ENCODE measurements around the gene PPARD. TPM values are rescaled to one million over a fixed set of nuclear protein-coding genes. Genes with fewer than 3 reads are reported as not detected.

PPARD gene
- total and polyA plus RNA-seq, 2 of the 13 experiments (the other 11 are each of a cell fraction or from before 2014, with no cell fraction given): 6.1 to 13.3 TPM

DNA sequence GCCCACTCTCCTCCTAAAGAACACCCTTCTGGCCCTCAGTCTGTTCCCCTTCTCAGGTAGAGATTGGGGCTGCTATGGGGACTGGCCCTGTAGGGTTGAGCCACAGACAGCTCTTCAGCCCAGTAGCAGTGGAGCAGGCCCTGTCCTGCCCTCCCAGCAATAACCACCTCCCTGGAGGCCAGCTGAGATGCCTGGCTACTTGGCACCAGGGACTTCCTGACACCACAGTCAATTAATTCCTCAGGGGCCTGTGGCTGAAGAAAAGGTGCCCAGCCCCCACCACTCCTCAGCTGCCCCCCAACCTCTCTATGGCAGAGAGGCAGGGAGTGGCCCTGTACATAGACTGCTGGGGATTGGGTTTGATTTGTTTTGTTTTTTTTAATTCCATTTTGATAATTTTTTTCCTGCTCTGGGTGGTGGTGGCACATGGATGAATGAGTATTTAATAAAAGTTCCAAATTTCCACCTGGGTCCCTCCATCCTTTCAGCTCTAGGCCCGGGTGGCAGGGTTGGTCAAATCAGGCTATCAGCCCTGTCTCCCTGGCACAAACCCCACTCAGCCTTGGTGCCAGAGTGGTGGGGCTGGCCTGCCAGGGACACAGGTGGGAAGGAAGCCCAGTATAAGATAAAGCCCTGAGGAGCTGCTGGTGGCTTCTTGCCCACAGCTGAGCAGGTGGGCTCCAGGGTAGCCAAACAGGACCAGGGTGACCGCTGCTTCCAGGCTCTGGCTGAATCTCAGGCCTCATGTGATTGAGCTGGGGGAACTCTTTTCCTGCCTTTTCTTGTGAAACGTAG lies 46.6 kb upstream of the PPARD start:
- no peak for ATAC-seq
- in situ Hi-C loops (cut with HindIII; ENCODE audit: extremely low pct_ligation_motif_present, low pct_unique_long_range_greater_than_20kb) (loop anchor here (5.0 kb wide), 2 partner anchors 37 to 172 kb away; partner anchors contain the start of gene RPL10A), intact Hi-C loops (cut with micrococcal nuclease; ENCODE audit: unreplicated experiment) (loop anchor here (10.0 kb wide), 1 partner anchor 439 kb away; the partner anchor contains the start of gene ARMC12)
- H3K9me3 ChIP-seq (ENCODE audit: low read length): no peaks in the 10 kb centered on the region
- 63% methylated on average over 3 of the region's 3 CpGs for WGBS (ENCODE audit: low lambda C conversion rate)
- no peak overlapping the region for H3K4me3 ChIP-seq (replicated peaks in 1 of 3; ENCODE audit: insufficient read depth in 1 of 3, low read depth in 2 of 3, low read length in 3 of 3)
- no peak overlapping the region for H3K4me2 ChIP-seq (ENCODE audit: low read depth, low read length)
- H3K27me3 ChIP-seq (ENCODE audit: control insufficient read depth in 1 of 2, insufficient read depth in 2 of 2, low read length in 2 of 2): no peaks in the 10 kb centered on the region
- POLR2A ChIA-PET: interaction anchor here (1.2 kb wide), 1 partner anchor 122 kb away, joined by 3 read pairs; no protein-coding TSS in a partner anchor
- no TSS peak for BruUV-seq (replicated peaks)
- no peak overlapping the region for H3K27ac ChIP-seq (ENCODE audit: extremely low read length, insufficient read depth, low read length)
- no peaks in the 10 kb centered on the region for H4K20me1 ChIP-seq (ENCODE audit: insufficient read depth, low read length)
- TF ChIP-seq, protein P1, sequence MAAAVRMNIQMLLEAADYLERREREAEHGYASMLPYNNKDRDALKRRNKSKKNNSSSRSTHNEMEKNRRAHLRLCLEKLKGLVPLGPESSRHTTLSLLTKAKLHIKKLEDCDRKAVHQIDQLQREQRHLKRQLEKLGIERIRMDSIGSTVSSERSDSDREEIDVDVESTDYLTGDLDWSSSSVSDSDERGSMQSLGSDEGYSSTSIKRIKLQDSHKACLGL (CRISPR knock-in tag; IDR thresholded peaks at IDR 0.05): no peak
- TF ChIP-seq BCL6 (CRISPR knock-in tag; IDR thresholded peaks at IDR 0.05): no peak
- TF ChIP-seq SAP130 (CRISPR knock-in tag; IDR thresholded peaks at IDR 0.05; ENCODE audit: low read depth): no peak
- TF ChIP-seq, protein P2, sequence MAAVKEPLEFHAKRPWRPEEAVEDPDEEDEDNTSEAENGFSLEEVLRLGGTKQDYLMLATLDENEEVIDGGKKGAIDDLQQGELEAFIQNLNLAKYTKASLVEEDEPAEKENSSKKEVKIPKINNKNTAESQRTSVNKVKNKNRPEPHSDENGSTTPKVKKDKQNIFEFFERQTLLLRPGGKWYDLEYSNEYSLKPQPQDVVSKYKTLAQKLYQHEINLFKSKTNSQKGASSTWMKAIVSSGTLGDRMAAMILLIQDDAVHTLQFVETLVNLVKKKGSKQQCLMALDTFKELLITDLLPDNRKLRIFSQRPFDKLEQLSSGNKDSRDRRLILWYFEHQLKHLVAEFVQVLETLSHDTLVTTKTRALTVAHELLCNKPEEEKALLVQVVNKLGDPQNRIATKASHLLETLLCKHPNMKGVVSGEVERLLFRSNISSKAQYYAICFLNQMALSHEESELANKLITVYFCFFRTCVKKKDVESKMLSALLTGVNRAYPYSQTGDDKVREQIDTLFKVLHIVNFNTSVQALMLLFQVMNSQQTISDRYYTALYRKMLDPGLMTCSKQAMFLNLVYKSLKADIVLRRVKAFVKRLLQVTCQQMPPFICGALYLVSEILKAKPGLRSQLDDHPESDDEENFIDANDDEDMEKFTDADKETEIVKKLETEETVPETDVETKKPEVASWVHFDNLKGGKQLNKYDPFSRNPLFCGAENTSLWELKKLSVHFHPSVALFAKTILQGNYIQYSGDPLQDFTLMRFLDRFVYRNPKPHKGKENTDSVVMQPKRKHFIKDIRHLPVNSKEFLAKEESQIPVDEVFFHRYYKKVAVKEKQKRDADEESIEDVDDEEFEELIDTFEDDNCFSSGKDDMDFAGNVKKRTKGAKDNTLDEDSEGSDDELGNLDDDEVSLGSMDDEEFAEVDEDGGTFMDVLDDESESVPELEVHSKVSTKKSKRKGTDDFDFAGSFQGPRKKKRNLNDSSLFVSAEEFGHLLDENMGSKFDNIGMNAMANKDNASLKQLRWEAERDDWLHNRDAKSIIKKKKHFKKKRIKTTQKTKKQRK (IDR thresholded peaks at IDR 0.05; ENCODE audit: low read length): no peak
- no peak for TF ChIP-seq DPF2 (CRISPR knock-in tag; IDR thresholded peaks at IDR 0.05; ENCODE audit: borderline replicate concordance, low read depth)
- no peak for TF ChIP-seq HNRNPLL (IDR thresholded peaks at IDR 0.05; ENCODE audit: low read depth, low read length, poor library complexity, severe bottlenecking)
- TF ChIP-seq ARNTL (CRISPR knock-in tag; IDR thresholded peaks at IDR 0.05): no peak
- H2AFZ ChIP-seq (ENCODE audit: low read length): no peak overlapping the region
- CTCF ChIA-PET (ENCODE audit: low intra/inter-chr PET ratio, low total read pairs): interaction anchor here (2.5 to 2.8 kb wide), 4 partner anchors 31 to 172 kb away, joined by 14 to 35 read pairs (median 23); partner anchors contain the start of gene RPL10A
- H3K36me3 ChIP-seq (replicated peaks in 1 of 2; ENCODE audit: control insufficient read depth in 1 of 2, insufficient read depth in 2 of 2, low read length in 2 of 2): peaks cover 5 to 13% of the 10 kb centered on the region in 2 experiments; a peak in 3 of 5 replicates
- no peak overlapping the region for H3K9ac ChIP-seq (ENCODE audit: insufficient read depth, low read depth, low read length)
- H3K79me2 ChIP-seq (ENCODE audit: insufficient read depth, low read length): no peaks in the 10 kb centered on the region
- no peak for DNase-seq (ENCODE audit: low spot score)
- peaks cover 20% of the 10 kb centered on the region for H3K4me1 ChIP-seq (ENCODE audit: insufficient read depth, low read length)
- no peak for FAIRE-seq

Measured in HepG2 (cell line).